ENCODE data around the gene TRMT10B.
"Not testable (repeated sequence)": the region's sequence is repeated elsewhere in the genome, so short reads cannot be mapped to it uniquely, and the experiment has no call there.

The TRMT10B gene

GRCh38 chr9:37798677-37799076 lies 45.1 kb downstream of the TRMT10B start:
- in situ Hi-C loops (cut with MboI; ENCODE audit: low sequenced_read_pairs), result no loop called here

- in situ Hi-C loops (cut with MboI; ENCODE audit: low sequenced_read_pairs), result no loop called here
These were observed 47.2 kb downstream of the TRMT10B start, which contains the start of gene DCAF10 for GRCh38 chr9:37800631-37801286. Gene DCAF10 (plus strand): TSS chr9:37800797. CDS start chr9:37800867, 70 bp downstream.

DNA sequence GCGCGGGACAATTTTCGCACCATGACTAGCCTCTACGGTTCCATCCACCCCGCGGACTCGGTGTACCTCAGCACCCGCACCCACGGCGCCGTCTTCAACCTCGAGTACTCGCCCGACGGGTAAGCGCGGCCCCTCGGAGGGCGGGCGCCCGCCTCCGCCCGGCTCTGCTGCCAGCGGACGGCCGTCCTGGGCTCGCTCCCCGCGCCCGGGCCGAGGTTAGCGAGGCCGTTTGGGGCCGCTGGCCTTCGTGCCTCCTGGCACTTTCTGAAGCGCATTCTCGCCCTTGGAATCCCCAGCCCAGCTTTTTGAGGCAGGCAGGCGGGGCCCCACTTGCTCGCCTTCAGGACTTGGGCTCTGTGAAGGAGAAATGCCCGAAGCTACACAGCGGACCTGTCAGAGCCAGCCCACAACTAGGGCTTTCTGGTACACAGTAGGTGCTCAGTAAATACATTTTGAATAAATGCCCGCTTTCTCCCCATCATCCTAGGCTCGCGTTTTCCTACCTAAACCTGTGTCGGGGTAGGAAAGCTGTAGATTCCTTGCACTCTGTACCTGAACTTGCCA lies 47.8 kb downstream of the TRMT10B start:
- in situ Hi-C loops (cut with MboI; ENCODE audit: low sequenced_read_pairs), result no loop called here

DNA sequence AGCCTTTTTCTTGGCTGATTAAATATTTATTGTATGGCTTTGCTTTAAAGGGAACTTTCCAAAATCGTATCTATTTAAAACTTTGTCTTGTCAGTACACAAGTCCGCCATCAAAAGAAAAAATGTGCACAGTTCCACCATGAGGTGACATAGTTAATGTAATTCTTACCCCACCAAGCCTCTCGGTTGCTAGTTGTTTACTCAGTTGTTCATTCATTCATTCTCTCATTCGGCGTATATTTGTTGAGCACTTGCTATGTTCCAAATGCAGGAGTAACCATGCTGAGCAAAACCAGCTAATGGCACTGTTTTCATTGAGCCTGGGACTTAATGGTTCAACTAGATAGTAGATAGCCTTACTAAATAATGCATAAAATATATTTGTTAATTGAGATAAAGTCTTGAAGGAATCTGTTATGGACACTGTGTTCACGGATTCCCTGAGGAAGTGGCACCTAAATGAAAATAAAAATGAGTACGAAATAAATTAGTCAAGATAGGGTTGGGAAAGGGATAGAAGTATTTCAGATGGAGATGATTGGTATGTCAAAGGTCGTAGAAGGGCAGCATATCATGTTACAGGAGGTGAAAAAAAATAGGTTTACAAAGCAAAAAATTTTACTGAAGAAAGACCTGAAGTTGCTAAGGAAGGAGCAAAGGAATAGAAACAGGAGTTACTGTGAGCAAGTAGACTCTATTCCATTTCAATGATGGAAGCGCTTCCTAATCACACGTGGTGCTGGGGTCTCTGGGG lies 48.5 kb downstream of the TRMT10B start:
- in situ Hi-C loops (cut with MboI; ENCODE audit: low sequenced_read_pairs), result no loop called here

GRCh38 chr9:37806271-37806670 lies 52.7 kb downstream of the TRMT10B start:
- in situ Hi-C loops (cut with MboI; ENCODE audit: low sequenced_read_pairs), result no loop called here

DNA sequence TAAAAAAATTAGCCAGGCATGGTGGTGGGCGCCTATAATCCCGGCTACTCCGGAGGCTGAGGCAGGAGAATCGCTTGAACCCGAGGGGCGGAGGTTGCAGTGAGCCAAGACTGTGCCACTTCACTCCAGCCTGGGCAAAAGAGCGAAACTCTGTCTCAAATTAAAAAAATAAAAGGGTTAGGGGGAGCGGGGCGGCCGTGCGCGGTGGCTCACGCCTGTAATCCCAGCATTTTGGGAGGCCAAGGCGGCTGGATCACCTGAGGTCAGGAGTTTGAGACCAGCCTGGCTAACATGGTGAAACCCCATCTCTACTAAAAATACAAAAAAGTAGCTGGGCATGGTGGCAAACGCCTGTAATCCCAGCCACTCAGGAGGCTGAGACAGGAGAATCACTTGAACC lies 56.1 kb downstream of the TRMT10B start:
- in situ Hi-C loops (cut with MboI; ENCODE audit: low sequenced_read_pairs), result not testable (repeated sequence)

GRCh38 chr9:37811906-37812476 lies 58.4 kb downstream of the TRMT10B start:
- in situ Hi-C loops (cut with MboI; ENCODE audit: low sequenced_read_pairs), result no loop called here

- in situ Hi-C loops (cut with MboI; ENCODE audit: low sequenced_read_pairs), result no loop called here
These were observed 59.3 kb downstream of the TRMT10B start for GRCh38 chr9:37812773-37813379.

DNA sequence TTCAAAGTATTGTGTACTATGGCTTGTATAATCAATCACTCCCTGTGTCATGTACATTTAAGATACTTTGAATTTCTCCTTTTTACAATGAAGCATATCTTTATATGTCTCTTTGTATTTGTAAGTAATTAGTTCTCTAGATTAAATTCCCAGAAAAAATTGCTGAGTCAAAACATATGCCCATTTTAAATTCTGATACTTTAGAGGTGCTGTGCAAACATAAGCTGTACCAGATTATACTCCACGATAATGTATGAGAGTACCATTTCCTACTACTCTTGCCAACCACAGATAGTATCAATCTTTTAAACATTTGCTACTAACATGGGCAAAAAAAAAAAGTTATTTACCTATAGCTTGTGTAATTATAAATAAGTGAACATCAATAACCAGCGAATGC lies 65.2 kb downstream of the TRMT10B start:
- in situ Hi-C loops (cut with MboI; ENCODE audit: low sequenced_read_pairs), result no loop called here

DNA sequence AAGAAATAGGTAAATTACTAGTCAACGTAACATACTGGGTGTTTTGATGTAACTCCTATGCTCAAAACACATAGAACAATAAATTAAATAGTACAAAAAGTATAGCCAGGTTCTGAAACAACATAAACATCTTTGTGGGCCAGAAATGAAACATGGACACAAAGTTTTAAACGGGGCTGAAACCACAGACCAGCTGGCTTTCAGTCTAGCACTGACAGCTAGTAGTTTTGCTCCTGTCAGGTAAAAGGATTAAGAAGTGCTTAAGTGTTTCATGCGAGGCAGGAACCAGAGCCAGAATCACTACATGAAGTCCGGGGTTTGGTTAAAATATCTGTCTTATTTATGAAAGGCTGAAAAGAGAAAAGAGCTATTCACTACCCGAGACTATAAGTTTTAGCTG lies 66.5 kb downstream of the TRMT10B start:
- in situ Hi-C loops (cut with MboI; ENCODE audit: low sequenced_read_pairs), result no loop called here

DNA sequence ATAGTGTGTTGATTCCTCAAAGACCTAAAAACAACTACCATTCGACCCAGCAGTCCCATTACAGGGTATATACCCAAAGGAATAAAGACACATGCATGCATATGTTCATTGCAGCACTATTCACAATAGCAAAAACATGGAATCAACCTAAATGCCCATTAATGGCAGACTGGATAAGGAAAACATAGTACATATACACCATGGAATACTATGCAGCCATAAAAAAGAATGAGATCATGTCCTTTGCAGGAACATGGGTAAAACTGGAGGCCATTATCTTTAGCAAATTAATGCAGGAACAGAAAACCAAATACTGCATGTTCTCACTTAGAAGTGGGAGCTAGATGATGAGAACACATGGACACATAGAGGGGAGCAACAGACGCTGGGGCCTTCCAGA lies 71.6 kb downstream of the TRMT10B start:
- in situ Hi-C loops (cut with MboI; ENCODE audit: low sequenced_read_pairs), result not testable (repeated sequence)

DNA sequence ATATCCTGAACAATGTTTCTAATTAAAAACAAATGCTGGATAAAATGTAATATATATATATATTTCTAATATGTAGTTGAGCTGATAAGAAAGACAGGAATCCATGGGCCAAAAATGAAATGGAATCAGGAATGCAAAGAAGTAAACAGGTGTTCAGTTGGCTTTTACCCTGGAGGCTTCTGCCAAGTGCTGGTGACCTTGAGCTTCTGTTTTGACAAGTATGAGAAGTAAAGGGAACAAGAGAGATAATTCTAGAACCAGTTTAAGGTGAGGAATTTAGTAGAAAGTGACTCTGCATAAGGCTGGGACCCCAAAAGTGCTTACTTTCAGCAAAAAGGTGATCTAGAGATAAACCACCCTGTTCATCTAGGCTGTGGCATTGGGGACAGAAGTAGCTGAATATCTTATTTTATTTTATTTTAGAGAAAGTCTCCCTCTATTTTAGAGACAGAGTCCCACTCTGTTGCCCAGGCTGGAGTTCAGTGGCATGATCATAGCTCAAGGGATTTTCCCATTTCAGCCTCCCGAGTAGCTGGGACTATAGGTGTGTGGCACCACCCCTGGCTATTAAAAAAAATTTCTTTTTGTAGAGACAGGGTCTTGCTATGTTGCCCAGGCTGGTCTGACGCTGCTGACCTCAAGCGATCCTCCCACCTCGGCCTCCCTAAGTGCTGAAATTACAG lies 74.0 kb downstream of the TRMT10B start:
- in situ Hi-C loops (cut with MboI; ENCODE audit: low sequenced_read_pairs), result no loop called here

Measured in hTERT RPE-1 (cell line).